Activated CD4-positive, alpha-beta T cell treated with anti-CD3 and anti-CD28 coated beads for 1 hour (primary cell): ENCODE measurements around the gene PABPN1L.

Source experiments
- DNase-seq: peaks from one replicate; pipeline ENCODE4 v3.0.0-alpha.2; 2020

Gene PABPN1L

GRCh38 chr16:88866151-88866920 lies at the start of gene PABPN1L:
PABPN1L (minus strand) TSS chr16:88866660; CDS start chr16:88866606, 54 bp downstream.
- DNase-seq: no peak

DNA sequence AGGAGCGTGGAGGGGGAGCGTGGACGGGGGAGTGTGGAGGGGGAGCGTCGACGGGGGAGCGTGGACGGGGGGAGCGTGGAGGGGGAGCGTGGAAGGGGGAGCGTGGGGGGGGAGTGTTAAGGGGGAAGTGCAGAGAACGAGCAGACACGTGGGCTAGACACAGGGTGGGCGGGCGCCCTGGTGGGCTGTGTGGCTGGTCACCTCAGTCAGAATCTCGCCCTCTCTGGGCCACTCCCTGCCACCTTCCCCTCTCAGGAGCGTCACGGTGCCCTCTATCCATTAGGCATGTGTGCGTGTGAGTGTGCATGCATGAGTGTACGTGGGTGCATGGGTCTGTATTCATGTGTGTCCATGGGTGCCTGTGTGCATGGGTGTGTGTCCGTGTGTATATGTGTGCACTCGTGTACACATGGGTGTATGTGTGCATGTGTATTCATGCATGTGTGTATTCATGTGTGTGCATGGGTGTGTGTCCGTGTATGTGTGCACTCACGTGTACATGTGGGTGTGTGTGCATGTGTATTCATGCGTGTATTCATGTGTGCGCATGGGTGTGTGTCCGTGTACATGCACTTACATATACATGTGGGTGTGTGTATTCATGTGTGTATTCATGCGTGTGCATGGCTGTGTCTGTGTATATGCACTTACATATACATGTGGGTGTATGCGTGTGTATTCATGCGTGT lies 49.3 kb upstream of the PABPN1L start:
- no peak for DNase-seq

DNA sequence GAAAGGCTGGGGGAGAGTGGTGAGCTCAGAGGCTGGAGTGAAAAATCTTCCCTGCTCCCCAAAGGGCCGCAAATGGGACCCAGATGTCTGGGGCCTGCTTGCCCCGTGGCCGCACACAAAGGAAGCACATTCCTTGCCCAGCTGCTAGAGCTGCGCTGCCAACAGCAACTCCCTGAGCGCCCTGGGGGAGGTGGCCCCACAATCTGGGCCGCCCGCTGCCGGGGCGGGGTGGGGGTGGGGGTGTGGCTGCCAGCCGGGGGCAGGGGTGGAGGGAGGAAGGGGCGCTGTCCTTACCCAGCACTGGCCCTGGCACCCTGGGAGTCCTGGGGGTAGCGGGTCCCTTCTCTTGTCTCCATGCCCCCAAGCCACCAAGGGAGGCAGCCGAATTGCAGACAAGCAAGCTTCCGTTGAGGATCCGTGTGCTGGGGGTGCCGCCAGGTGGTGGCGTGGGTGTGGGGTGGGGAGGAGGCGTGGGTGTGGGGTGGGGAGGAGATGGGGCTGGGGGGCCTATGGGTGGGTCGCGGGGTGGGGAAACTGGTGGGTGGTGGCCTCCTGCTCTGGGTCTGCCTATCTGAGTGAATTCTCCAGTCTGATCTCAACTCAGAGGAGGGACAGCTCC lies 48.4 kb upstream of the PABPN1L start:
- DNase-seq: no peak

DNA sequence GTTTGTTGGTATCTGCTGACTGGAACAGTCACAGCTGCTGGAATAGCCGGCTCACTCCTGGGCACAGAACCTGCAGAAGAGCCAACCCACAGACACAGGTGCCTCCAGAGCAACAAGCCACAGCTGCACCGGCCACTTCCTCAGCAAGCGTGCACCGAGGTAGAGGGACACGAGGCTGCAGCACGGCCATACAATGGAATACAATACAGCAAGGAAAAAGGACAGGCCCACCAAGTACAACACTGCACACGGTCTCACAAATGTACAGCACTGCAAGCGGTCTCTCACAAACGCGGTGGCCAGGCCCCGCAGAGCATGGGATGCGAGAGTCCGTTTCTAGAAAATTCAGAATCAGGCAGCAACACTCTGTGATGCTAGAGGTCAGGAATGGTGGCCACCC lies 47.4 kb upstream of the PABPN1L start:
- DNase-seq: no peak

GRCh38 chr16:88913001-88913612 lies 46.6 kb upstream of the PABPN1L start:
- no peak for DNase-seq

- DNase-seq: no peak
Observed at GRCh38 chr16:88912556-88912955, 46.1 kb upstream of the PABPN1L start.

GRCh38 chr16:88911946-88912310 lies 45.5 kb upstream of the PABPN1L start:
- no peak for DNase-seq

- DNase-seq: no peak
Observed at GRCh38 chr16:88911136-88911945, 44.9 kb upstream of the PABPN1L start.

- no peak for DNase-seq
Observed at GRCh38 chr16:88910284-88911135, 44.0 kb upstream of the PABPN1L start.

DNA sequence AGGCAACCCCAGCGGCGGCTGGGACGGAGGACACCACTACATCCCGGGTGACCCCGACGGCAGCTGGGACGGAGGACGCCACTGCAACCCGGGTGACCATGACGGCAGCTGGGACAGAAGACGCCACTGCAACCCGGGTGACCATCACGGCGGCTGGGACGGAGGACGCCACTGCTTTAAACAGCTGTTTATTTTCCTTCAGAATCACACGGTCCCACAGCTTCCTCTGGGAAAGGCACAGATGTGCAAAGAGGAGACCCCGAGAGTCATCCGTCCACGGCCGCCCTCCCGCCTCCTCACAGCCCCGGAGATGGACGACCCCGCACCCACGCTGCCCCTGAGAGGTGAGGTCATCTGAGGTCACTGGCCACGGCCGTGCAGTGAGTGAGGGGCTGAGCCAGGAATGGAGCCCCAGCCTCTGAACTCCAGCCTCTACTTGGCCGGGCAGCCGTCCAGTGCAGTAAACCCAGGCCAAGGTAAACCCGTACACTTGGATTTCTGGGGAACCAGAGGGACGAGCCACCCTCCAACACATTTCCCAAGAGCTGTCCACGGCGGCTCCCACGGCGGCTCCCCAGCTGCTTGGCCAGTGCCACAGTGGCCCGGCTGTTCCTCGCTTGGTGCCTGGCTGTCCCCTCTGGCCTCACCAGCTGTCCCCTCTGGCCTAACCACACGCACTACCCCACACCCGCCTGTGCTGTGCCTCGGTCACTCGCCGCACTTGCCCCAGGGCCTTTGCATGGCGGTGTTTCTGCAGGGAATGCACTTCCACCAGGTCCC lies 43.2 kb upstream of the PABPN1L start:
- DNase-seq: no peak

GRCh38 chr16:88908307-88908706 lies 41.8 kb upstream of the PABPN1L start:
- DNase-seq: no peak

- DNase-seq: no peak
Observed at GRCh38 chr16:88907768-88908167, 41.3 kb upstream of the PABPN1L start.

DNA sequence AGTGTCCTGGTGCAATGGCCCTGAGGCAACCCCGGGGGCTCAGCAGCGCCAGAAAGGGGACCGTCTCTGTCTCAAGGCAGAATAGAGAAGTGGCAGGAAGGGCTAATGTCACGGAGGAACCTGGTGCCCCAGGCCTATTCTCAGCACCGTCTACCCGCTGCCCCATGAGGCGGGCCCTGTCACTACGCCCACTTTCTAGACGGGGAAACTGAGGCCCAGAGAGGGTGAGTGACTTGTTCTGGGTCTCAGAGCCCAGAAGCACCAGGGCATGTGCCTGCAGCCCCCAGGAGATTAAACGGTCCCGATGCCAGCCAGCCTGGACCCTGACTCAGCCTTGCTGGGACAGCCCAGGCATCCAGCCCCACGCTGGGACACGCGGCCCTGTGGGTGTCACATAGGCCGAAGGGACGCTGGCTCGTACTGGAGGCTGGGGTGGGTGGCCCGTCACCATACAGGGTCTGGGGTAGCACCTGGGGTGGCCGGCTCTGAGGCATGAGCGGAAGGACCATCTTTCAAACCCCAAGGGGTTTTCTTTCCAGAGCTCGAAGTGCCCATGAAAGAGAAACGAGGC lies 40.2 kb upstream of the PABPN1L start:
- DNase-seq: no peak

GRCh38 chr16:88906020-88906419 lies 39.6 kb upstream of the PABPN1L start:
- DNase-seq: no peak

GRCh38 chr16:88905563-88905962 lies 39.1 kb upstream of the PABPN1L start:
- no peak for DNase-seq

DNA sequence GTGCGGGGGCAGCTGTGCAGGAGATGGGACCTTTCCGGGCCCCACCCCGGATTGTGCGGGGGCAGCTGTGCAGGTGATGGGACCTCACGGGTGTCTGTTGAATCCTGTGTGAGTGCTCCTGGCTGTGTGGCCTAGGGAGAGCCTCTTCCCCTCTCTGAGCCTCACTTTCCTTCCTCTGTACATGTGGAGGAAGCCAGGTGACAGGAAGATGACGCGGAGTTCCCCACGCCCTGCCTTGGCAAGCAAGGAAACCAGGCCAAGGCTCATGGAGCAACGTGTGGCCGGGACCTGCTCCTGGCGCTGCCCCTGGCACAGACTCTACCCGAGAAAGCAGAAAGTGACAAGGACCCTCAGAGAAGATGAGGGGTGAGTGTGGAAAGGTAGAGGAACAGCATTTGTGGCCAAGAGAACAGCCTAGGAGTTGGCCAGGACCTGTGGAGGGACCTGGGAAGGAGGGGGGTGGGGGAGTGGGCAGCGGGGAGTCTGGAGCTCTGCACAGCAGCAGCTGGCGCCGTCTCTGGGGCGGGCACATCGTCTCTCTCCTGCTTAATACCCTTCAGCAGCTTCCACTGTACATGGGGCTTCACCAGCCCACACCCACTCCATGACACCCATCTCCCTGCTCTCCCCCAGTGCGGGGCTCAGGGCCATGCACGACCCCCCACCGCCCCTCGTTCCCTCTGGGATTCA lies 38.4 kb upstream of the PABPN1L start:
- no peak for DNase-seq

DNA sequence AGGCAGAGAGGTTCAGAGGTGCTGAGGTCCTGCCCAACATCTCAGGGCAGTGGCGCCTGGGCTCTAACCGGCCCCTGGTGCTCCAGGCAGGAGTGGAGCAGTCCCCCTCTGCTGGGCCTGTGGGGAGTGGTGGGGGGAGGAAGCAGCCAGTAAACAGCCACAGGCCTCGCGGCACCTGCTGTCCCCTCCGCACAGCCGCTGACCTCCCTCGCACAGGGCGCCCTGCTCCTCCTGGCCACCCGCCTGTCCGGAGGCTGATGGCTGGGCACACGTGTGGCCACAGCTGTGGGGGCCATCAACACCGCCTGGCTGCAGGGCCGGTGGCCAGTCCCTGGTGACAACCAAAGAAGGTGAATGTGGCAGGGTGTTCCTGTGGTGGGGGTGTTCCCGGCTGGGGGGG lies 36.8 kb upstream of the PABPN1L start:
- DNase-seq: no peak

GRCh38 chr16:88902744-88903143 lies 36.3 kb upstream of the PABPN1L start:
- DNase-seq: no peak

DNA sequence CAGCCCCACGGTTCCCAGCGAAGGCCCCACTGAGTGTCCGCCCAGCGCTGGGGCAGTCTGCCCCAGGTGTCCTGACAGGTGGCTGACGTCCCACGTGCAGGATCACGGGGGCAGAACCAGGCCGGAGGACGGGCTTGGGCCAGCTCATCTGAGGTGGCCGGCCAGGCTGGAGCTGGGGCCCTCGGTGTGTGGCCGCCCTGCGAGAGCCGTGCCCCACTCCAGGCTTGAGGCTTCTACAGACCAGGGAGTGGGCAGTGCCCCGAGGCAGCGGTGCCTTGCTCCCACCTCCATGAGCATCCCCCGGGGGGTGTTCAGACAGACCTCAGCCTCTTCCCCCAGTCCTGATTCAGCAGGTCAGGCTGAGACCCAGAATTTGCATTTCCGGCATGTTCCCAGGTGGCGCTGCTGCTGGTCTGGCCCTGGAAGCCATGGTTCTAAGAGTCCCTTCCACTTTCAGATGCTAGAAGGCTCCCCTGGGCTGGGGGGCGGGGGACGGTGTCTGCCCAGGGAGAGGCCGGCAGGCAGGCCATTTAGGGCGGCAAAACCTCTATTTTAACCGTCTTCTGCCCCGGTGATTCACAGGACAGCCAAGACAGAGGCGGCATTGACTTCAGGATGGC lies 35.4 kb upstream of the PABPN1L start:
- DNase-seq: no peak

DNA sequence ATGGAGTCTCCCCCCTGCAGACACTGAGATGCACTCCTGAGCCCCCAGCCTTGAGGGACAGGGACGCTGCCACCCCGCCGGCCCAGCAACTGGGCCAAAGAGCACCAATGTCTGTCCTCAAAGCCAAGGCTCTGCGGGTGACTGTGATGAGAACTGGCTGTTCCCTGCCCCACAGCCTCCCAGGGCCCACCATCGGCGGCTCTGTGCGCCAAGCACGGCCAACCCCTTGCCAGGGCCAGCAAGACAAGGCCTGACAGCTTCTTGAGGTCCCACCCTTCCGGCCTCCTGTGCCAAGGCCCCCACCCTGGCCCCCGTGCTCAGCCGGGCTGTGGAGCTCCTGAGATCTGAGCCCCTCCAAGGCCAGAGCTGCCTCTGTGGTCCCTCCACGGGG lies 34.2 kb upstream of the PABPN1L start:
- no peak for DNase-seq
